Measurements from ENCODE around the gene ISCU. TPM values are rescaled to one million over a fixed set of nuclear protein-coding genes. Genes with fewer than 3 reads are reported as not detected.

Gene ISCU
- total and polyA plus RNA-seq, 2 of the 8 experiments (the other 6 are each of a cell fraction or from before 2014, with no cell fraction given) = 72.1 to 78.1 TPM

DNA sequence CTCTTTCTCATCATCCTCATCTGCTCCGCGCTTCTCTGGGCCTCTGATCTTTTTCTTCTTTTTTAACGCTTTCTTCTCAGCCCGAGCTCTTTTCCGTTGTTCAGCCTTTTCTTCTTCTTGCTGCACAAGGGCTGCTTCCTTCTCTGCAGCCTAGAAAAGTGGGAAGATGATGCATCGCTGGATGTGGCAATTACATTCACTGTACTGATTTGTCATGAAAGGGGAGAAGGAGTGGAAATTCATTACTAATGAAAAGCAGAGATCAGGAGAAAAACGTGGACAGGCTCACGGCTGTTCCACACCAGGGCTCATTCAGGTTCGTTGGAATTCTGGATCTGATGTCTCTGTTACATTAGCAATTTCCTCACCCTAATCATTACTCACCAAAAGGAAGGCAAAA is 32.2 kb upstream of the ISCU start:
- H4K91ac ChIP-seq (replicated peaks; ENCODE audit: insufficient read length, low read length) = no peak overlapping the region
- no peak overlapping the region for H2AK5ac ChIP-seq (ENCODE audit: low read depth, low read length)
- H3K27me3 ChIP-seq (replicated peaks in 1 of 4; ENCODE audit: control insufficient read depth in 3 of 4, extremely low read depth in 1 of 4, insufficient read depth in 3 of 4, low read length in 3 of 4) = no peaks in the 10 kb centered on the region
- H2BK120ac ChIP-seq (replicated peaks; ENCODE audit: low read depth, low read length) = no peak overlapping the region
- no peak overlapping the region for H3K9ac ChIP-seq (replicated peaks in 1 of 4; ENCODE audit: extremely low read depth in 1 of 4, low read depth in 3 of 4, low read length in 3 of 4)
- no peaks in the 10 kb centered on the region for H3K23me2 ChIP-seq (ENCODE audit: low read depth, low read length)
- ChIA-PET POLR2A (ENCODE audit: partially characterized antibody) (interaction anchor here (2.5 kb wide), 1 partner anchor 7 kb away, joined by 10 read pairs; no protein-coding TSS in a partner anchor), CTCF (ENCODE audit: partially characterized antibody) (interaction anchor here (1.2 to 3.3 kb wide), 2 partner anchors 12 to 19 kb away, joined by 6 to 17 read pairs; no protein-coding TSS in a partner anchor)
- H2BK5ac ChIP-seq (ENCODE audit: low read depth, low read length) = no peak overlapping the region
- no peak overlapping the region for H3K14ac ChIP-seq (ENCODE audit: insufficient read length)
- H2AFZ ChIP-seq (ENCODE audit: low read length) = no peak overlapping the region
- no peaks in the 10 kb centered on the region for H3K9me3 ChIP-seq (ENCODE audit: insufficient read depth in 2 of 2, low read depth in 1 of 2, low read length in 1 of 2)
- no peak overlapping the region for H3K27ac ChIP-seq (ENCODE audit: low read depth, low read length)
- no peak overlapping the region for H4K8ac ChIP-seq (ENCODE audit: extremely low read depth, insufficient read depth, low read length)
- H3K4me3 ChIP-seq (ENCODE audit: extremely low read depth in 1 of 4, insufficient read depth in 2 of 4, low read depth in 3 of 4, low read length in 4 of 4) = no peak overlapping the region
- no peak overlapping the region for H3K4me2 ChIP-seq (ENCODE audit: insufficient read depth in 1 of 2, low read depth in 2 of 2, low read length in 2 of 2)
- peaks cover 3 to 13% of the 10 kb centered on the region in 2 experiments for H4K20me1 ChIP-seq (replicated peaks in 1 of 2; ENCODE audit: control insufficient read depth in 1 of 2, insufficient read depth in 2 of 2, low read length in 2 of 2)
- H2BK15ac ChIP-seq (ENCODE audit: low read length) = no peak overlapping the region
- WGBS, 2 experiments (ENCODE audit: extremely low coverage in 1 of 2, insufficient coverage in 1 of 2, insufficient read length in 1 of 2, insufficient replicate concordance in 2 of 2, low coverage in 1 of 2, low lambda C conversion rate in 2 of 2, missing lambda C conversion rate in 1 of 2) = 95% methylated on average over 9 of the region's 9 CpGs; no CpG with 5 or more reads in 1 of the 2 experiments
- no peak overlapping the region for H2BK20ac ChIP-seq (ENCODE audit: low read length)
- no peaks in the 10 kb centered on the region for H3K79me2 ChIP-seq (ENCODE audit: control insufficient read depth in 1 of 2, insufficient read depth in 2 of 2, low read length in 2 of 2)
- no peak overlapping the region for H3K18ac ChIP-seq (ENCODE audit: extremely low read depth, low read length)
- no peak for TF ChIP-seq TAF1 (IDR thresholded peaks at IDR 0.05; ENCODE audit: low read depth, low read length)
- no peaks in the 10 kb centered on the region for H3K4me1 ChIP-seq (replicated peaks in 1 of 4; ENCODE audit: control insufficient read depth in 3 of 4, insufficient read depth in 4 of 4, low read length in 3 of 4)
- no peak overlapping the region for H3K56ac ChIP-seq (replicated peaks; ENCODE audit: insufficient read length, low read depth, low read length)
- no peak overlapping the region for H3K4ac ChIP-seq (replicated peaks; ENCODE audit: insufficient read length, low read depth, low read length)
- no peak overlapping the region for H2BK12ac ChIP-seq (ENCODE audit: low read depth, low read length)
- no peak overlapping the region for H4K5ac ChIP-seq (ENCODE audit: insufficient read length, low read depth, low read length)
- DNase-seq (ENCODE audit: low read depth in 1 of 2, low spot score in 2 of 2) (no peak), FAIRE-seq (no peak)
- no peak overlapping the region for H3K23ac ChIP-seq (ENCODE audit: insufficient read length)
- peaks cover 3% of the 10 kb centered on the region for H3K79me1 ChIP-seq (ENCODE audit: low read depth, low read length)
- H3K36me3 ChIP-seq (ENCODE audit: control insufficient read depth in 2 of 4, insufficient read depth in 4 of 4, low read length in 3 of 4) = peaks cover 45 to 95% (median 68%) of the 10 kb centered on the region in 4 experiments

Data from H1 (cell line).